Esophagus muscularis mucosa (tissue), 4 donors: Measurements from ENCODE around the gene UFD1. TPM values are rescaled to one million over a fixed set of nuclear protein-coding genes. Genes with fewer than 3 reads are reported as not detected.

Experiments
- DNase-seq: peaks from one replicate; pipeline ENCODE4 v3.0.0-alpha.2; 2017; ENCODE audit errors: extremely low spot score
- H3K27ac ChIP-seq, 4 donors: fragments of 200-600 bp; sonication (generic); replicated peaks in 1 of 4; 1 replicate in 3 of 4; 2 replicates in 1 of 4; pipeline ENCODE4 v1.5.1; 2016 to 2019; ENCODE audit warnings: mild to moderate bottlenecking in 1 of 4
- H3K27me3 ChIP-seq, 4 donors: fragments of 200-600 bp; sonication (generic); one replicate each; pipeline versions ENCODE4 v1.5.1 to v1.6.0; 2016 to 2019
- H3K36me3 ChIP-seq, 4 donors: fragments of 200-600 bp; sonication (generic); one replicate each; pipeline ENCODE4 v1.5.1; 2016 to 2019
- H3K4me1 ChIP-seq, 4 donors: fragments of 200-600 bp; sonication (generic); one replicate each; pipeline ENCODE4 v1.5.1; 2016 to 2019
- H3K4me3 ChIP-seq, 4 donors: fragments of 200-600 bp; sonication (generic); 1 replicate in 2 of 4; 2 replicates in 2 of 4; pipeline ENCODE4 v1.5.1; 2016 to 2019; ENCODE audit warnings: mild to moderate bottlenecking in 4 of 4, moderate library complexity in 1 of 4
- H3K9me3 ChIP-seq, 4 donors: fragments of 200-600 bp; sonication (generic); 1 replicate in 3 of 4; 2 replicates in 1 of 4; pipeline ENCODE4 v1.5.1; 2016 to 2019
- EP300 ChIP-seq: sonication (generic); formaldehyde crosslinking; IDR thresholded peaks from one replicate; pipeline ENCODE4 v1.6.1; 2017; ENCODE audit warnings: antibody characterized with exemption
- POLR2A ChIP-seq: fragments of 450-650 bp; IDR thresholded peaks from one replicate; pipeline ENCODE4 v1.6.1; 2017; ENCODE audit warnings: antibody characterized with exemption, moderate library complexity, mild to moderate bottlenecking, low read depth
- POLR2AphosphoS5 ChIP-seq, 2 donors: sonication (generic); formaldehyde crosslinking; IDR thresholded peaks; one replicate each; pipeline ENCODE4 v1.6.1; 2017; ENCODE audit warnings: antibody characterized with exemption in 2 of 2
- WGBS: methylation state at CpG from one replicate; pipeline ENCODE4 v1.1.5; 2018; 5-methylcytosine and 5-hydroxymethylcytosine counted together
- intact Hi-C: fragments of 100-400 bp; cut with DNase I; formaldehyde crosslinking; loops from one replicate; pipeline ENCODE4 v1.15.1; 2023
- total RNA-seq, 4 donors: library from RNA; depleted of rRNA; stranded (reverse); fragments of >200 nt; gene quantifications; one replicate each; pipeline versions ENCODE4 v1.1.0 to v1.2.1, GENCODE V29; 2016
- TF ChIP-seq, protein P1 (sequence below), 3 experiments: fragments of 200-600 bp in 2 of 3; fragments of 450-650 bp in 1 of 3; sonication (generic) in 2 of 3; IDR thresholded peaks; one replicate each; pipeline ENCODE4 v1.5.1; 2017 to 2019; ENCODE audit warnings: antibody characterized with exemption in 3 of 3, mild to moderate bottlenecking in 2 of 3, moderate library complexity in 1 of 3

UFD1 gene
- total RNA-seq, 4 donors from 2014 or later, result 54.8 to 65.2 (median 57.1) TPM

DNA sequence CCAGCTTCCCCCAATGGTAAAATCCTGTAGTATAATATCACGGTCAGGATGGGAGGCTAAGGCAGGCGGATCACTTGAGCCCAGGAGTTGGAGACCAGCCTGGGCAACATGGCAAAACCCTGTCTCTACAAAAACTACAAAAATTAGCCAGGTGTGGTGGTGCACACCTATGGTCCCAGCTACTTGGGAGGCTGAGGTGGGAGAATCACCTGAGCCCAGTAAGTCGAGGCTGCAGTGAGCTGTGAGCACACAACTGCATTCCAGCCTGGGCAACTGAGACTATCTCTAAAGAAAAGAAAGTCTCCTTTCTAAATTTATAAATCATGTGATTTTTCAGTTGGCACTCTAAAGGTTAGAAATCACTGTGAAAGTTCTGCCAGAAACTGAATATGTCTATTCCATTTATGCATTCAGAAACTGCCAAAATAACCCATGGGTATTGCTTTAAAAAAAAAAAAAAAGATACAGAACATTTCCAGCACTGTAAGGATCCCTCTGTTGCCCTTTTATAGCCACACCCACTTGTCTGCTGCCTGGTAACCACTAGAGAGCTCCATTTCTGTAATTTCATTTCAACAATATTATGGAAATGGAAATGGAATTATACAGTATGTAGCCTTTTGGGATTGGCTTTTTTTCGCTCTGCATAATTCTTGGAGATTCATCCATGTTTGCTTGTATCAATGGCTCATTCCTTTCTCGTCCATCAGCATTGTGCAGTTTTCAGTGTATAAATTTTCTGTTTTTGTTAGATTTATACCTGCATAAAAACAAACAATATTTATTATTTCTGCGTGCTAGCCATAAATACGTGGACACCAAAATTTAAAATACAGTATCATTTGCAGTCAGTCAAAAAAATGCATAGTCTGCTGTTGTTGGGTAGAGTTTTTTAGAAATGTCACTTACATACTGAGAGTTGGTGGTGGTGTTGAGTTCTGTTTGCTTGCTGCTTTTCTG lies 10.2 kb upstream of the UFD1 start:
- no peaks in the 10 kb centered on the region for H3K36me3 ChIP-seq
- no peaks in the 10 kb centered on the region for H3K9me3 ChIP-seq
- H3K4me3 ChIP-seq, result no peak overlapping the region
- TF ChIP-seq POLR2AphosphoS5 (IDR thresholded peaks at IDR 0.05), result no peak
- TF ChIP-seq, protein P1, sequence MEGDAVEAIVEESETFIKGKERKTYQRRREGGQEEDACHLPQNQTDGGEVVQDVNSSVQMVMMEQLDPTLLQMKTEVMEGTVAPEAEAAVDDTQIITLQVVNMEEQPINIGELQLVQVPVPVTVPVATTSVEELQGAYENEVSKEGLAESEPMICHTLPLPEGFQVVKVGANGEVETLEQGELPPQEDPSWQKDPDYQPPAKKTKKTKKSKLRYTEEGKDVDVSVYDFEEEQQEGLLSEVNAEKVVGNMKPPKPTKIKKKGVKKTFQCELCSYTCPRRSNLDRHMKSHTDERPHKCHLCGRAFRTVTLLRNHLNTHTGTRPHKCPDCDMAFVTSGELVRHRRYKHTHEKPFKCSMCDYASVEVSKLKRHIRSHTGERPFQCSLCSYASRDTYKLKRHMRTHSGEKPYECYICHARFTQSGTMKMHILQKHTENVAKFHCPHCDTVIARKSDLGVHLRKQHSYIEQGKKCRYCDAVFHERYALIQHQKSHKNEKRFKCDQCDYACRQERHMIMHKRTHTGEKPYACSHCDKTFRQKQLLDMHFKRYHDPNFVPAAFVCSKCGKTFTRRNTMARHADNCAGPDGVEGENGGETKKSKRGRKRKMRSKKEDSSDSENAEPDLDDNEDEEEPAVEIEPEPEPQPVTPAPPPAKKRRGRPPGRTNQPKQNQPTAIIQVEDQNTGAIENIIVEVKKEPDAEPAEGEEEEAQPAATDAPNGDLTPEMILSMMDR (IDR thresholded peaks at IDR 0.05), result peak in 1 of 3 experiments; percentile 2
- peaks cover 0 to 6% (median 3%) of the 10 kb centered on the region in 4 donors for H3K4me1 ChIP-seq
- intact Hi-C loops, result no loop called here
- no peak for DNase-seq
- WGBS, result 86% methylated on average over 7 of the region's 7 CpGs
- H3K27me3 ChIP-seq, result peaks cover 0 to 4% (median 0%) of the 10 kb centered on the region in 4 donors
- no peak overlapping the region for H3K27ac ChIP-seq

DNA sequence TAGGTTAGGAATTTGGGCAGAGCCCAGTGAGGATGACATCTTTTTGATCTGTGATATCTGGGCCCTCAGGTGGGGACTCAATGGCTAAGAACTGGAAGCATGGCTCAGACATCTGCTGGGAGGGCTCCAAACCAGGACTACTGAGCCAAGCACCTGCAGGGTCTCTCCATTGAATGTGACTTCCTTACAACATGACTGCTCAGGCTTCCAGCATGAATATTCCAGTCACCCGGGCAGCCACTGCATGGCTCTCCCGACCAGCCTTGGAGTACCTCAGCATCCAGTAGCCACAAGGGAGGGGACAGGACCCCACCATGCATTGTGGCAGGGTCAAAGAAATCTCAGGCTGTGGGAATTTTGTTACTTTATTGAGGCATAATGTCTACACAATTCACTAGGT lies 9.3 kb upstream of the UFD1 start:
- intact Hi-C loops, result no loop called here
- WGBS, result 84% methylated on average over 2 of the region's 2 CpGs

DNA sequence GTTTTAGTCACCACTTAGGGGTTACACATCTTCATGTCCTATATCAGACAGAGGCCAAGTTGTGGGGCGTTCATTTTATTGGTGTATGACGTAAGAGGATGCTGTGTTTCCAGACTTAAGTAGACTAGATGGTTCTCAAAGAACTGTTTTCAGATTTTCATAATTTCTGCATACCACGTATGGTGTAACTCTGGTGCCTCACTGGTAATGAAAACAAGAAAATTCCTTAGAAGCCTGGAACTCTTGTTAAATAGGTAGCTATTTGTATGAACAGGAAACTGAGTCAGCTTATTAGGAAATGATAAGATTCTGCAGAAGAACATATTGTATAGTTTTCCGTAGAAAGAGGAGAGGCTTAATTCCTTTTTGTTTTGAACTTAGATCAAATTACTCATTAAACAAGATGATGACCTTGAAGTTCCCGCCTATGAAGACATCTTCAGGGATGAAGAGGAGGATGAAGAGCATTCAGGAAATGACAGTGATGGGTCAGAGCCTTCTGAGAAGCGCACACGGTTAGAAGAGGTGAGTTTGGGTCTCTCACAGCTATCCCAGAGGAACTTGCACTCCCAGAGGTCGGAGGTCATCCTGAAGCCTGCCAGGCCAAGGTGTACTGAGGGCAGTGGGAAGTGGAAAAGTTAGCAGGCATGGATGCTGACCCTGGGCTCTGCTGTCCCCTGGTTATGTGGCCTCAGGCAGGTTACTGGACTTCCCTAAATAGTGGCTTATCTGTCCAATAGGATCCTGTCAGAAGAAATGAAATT lies 4.7 kb upstream of the UFD1 start:
- Histone ChIP-seq H3K36me3 (no peaks in the 10 kb centered on the region), H3K4me1 (peaks cover 5 to 8% (median 7%) of the 10 kb centered on the region in 4 donors), H3K27me3 (peaks cover 0 to 5% (median 0%) of the 10 kb centered on the region in 4 donors), H3K9me3 (no peaks in the 10 kb centered on the region), H3K27ac (no peak overlapping the region), H3K4me3 (no peak overlapping the region)
- WGBS, result 85% methylated on average over 8 of the region's 8 CpGs
- no peak for DNase-seq
- intact Hi-C loops, result no loop called here
- TF ChIP-seq EP300 (no peak), POLR2AphosphoS5 (IDR thresholded peaks at IDR 0.05) (no peak), POLR2A (no peak)
- TF ChIP-seq, protein P1 (IDR thresholded peaks at IDR 0.05), result no peak

More for the DNA sequence above, 9.3 kb upstream of the UFD1 start:
- Histone ChIP-seq H3K27ac (no peak overlapping the region), H3K4me1 (peaks cover 0 to 6% (median 3%) of the 10 kb centered on the region in 4 donors), H3K36me3 (no peaks in the 10 kb centered on the region), H3K9me3 (no peaks in the 10 kb centered on the region), H3K4me3 (no peak overlapping the region), H3K27me3 (no peaks in the 10 kb centered on the region)
- no peak for TF ChIP-seq EP300
- TF ChIP-seq POLR2AphosphoS5 (IDR thresholded peaks at IDR 0.05), result no peak
- TF ChIP-seq POLR2A, result no peak
- TF ChIP-seq, protein P1 (IDR thresholded peaks at IDR 0.05), result no peak
- no peak for DNase-seq

DNA sequence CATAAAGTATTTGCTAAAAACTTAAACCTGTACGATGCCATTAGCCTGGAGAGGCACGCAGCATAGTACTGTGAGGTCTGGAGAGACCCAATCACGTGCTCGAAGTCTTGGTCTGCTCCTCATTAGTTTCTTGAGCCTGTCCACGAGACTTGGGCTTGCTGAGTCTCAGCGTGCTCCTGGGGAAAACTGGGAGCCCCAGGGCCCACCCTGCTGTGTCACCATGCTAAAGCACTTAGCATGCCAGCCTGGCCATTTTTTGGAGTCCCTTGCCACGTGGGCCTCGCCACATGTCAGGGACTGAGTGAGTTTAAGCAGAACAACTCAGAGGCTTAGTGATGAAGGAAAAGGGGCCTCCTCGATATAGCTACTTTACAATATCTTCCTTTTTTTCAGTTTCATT lies 3.3 kb upstream of the UFD1 start:
- Histone ChIP-seq H3K4me3 (no peak overlapping the region), H3K9me3 (no peaks in the 10 kb centered on the region), H3K36me3 (no peaks in the 10 kb centered on the region), H3K27ac (no peak overlapping the region), H3K4me1 (peaks cover 16 to 18% (median 18%) of the 10 kb centered on the region in 4 donors), H3K27me3 (peaks cover 0 to 5% (median 0%) of the 10 kb centered on the region in 4 donors)
- TF ChIP-seq POLR2A (no peak), EP300 (no peak)
- TF ChIP-seq, protein P1 (IDR thresholded peaks at IDR 0.05), result no peak
- no peak for DNase-seq
- 93% methylated on average over 8 of the region's 9 CpGs for WGBS
- intact Hi-C loops, result no loop called here
